HG03432 (cell line): ENCODE measurements around the gene VPS35L.

ENCODE experiments used
- ATAC-seq: cut with Tn5 transposase; IDR thresholded peaks from one replicate; pipeline ENCODE4 v1.9.1; 2021; ENCODE audit warnings: mild to moderate bottlenecking, moderate library complexity; ENCODE audit not compliant: unreplicated experiment

The VPS35L gene

DNA sequence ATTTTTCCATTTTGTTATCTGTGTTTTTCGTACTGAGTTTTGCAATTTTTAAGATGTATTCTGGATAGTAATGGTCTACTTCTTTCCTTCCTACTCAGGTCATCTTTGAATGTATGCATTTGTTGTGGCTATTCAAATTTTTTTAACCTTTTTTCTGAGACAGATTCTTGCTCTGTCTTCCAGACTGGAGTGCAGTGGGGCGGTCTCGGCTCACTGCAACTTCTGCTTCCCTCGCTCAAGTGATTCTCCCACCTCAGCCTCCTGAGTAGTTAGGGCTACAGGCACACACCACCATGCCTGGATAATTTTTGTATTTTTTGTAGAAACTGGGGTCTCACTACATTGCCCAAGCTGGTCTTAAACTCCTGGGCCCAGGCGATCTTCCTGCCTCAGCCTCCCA is 33.6 kb downstream of the VPS35L start:
- no peak for ATAC-seq

GRCh38 chr16:19589771-19590302 is 34.3 kb downstream of the VPS35L start:
- no peak for ATAC-seq

DNA sequence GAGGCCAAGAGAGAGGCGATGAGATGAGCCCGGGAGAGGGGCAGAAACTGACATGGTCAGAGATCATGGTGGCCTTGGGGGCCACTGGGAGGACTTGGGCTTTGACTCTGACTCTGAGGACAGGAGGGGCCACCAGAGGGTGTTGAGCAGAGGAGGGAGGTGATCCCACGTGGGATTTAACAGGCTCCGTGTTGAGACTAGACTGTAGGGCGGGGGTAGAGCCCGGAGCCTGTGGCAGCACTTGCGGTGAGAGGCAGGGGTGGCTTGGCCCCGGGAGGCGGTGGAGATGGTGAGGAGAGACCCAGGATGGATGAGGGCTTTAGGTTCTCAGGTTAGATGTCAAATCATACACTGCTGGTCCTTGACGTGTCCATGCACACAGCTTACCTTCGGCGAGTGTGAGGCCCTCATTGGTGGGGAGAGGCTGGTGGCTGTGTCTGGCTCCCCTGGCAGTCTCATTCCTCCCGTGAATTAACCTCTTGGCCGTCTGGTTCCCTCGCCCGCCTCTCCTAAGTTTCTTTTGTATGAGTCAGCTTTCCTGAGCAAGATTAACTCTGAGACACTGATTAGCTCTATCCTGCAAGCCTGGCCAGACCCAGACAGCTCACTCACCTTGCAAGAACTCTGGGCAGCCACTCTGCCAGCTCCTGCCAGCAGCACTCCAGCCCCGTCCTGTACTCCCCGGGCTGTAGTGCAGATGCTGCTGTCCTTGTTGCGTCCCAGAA is 39.7 kb downstream of the VPS35L start:
- no peak for ATAC-seq

DNA sequence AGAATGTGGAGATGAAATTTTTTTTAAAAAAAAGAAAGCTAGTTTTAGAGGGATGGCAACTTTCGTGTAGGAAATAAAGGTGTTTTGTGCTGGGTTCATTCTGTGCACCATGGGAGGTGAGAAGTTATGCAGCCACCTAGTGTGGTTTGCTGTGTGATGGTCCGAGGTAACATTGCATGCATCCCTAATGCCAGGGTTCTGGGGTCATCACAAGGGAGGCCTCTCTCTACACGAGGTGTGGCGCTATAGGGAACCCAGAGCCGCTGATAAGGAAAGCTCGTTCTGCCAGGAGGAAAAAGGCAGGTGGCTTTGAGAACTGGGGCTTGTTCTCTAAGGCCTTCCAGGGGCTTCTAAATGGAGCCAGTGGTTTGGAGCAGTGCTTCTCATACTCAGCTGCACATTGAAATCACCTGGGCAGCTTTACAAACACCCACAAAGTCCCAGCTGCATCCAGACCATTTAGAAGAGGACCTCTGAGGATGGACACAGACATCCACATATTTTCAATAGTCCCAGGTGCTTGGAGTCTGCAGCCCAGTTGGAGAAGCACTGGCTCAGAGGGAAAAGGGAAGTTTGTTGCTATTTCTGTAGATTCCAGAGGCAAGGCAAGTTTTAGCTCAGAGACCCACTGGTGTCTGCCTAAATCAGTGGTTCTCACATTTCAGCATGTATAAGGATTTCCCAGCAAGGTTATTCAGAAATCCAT is 43.5 kb downstream of the VPS35L start:
- no peak for ATAC-seq

- ATAC-seq: no peak
These were observed 44.6 kb downstream of the VPS35L start for GRCh38 chr16:19599968-19600716.

- no peak for ATAC-seq
These were observed 45.8 kb downstream of the VPS35L start for GRCh38 chr16:19601083-19601976.

DNA sequence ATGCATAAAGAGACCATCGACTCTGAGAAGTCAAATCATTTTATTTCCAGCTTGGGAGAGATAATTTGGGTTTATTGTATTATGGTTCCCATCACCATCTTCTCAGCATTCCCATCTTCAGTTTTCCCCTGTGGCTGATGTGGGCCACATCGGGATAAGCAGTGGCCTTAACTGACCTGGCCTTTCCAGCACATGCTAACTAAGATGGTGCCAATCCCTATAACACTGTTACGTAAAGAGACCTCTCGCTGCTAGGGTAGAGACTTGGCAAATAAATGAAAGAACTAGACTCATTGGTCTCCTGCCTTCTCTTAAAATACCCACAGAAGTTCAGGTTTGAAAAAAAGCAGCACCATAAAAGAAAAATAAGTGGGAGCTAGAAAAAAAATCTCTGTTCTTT is 49.4 kb downstream of the VPS35L start:
- no peak for ATAC-seq

DNA sequence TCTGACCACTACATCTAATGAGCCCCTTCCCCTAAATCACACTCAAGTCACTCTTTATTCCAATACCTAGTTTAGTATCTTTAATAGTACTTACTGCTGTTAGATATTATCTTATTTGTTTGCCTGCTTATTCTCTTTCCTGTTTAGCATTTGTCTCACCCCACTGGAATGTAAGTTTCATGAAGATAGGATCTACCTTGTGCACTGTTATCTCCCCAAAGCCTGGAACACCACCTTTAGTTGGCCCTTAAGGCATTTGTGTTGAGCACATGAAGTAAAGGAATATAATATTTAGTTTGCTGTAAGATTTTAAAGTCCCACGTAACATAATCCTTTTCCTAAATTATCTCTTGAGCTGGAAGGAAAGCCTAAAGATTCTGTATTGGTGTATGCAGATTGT is 50.2 kb downstream of the VPS35L start:
- ATAC-seq: no peak

- ATAC-seq: no peak
These were observed 52.2 kb downstream of the VPS35L start for GRCh38 chr16:19607616-19608280.

DNA sequence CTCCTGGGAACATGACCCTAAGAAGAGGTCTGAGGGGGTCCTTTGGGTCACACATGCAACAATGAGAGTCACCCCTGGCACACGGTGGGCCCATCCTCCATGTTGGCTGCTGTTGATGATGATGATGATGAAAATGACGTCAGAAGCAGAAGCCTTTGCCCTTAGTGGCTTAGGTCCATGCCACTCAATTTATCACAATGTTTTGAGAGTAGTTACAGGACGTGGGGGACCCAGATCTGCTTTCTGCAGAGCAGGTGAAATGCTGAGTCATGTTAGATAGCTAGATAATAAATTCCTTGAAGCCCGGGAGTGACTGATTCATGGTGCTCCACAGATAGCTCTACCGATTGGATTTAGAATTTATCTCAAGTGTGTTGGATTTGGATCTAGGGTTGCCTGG is 53.9 kb downstream of the VPS35L start:
- no peak for ATAC-seq

- no peak for ATAC-seq
These were observed 54.7 kb downstream of the VPS35L start for GRCh38 chr16:19610200-19610599.

DNA sequence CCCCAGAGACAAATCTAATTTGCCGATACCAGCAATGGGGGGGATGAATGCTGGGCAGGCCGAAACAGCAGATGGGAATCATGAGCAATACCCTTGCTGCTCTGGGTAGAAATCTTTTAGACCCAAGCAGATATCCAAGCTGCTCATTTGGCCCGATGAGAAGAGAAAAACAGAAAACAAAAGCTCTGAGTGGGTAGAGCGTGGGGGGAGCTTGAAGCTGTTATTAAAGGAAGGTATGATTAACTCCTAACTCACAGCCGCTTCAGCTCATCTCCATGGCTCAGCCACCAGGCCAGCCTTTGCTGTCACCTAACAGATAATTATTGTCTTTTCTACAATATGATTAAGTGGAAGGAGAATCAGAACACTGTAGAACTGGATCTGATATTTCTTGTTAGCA is 58.3 kb downstream of the VPS35L start:
- ATAC-seq: no peak

DNA sequence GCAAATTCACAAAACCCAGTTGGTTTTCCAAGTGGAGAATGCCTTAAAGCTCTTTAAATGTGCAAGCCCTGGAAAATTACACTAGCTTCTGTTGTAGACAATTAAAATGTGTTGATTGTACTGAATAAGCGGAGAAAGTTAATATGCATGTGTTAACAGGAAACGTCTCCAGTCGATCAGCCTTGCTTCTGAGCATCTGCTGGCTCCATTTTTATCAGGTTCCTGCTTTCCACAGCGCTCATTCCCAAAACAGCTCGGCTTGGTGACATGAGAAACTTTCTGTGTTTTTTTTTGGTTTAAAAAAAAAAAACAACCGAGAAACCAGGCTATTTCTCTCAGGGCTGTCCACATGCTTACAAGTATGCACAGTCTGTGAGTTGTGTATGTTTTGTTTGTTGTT is 60.7 kb downstream of the VPS35L start:
- ATAC-seq: no peak

- no peak for ATAC-seq
These were observed 63.4 kb downstream of the VPS35L start for GRCh38 chr16:19618876-19619275.

GRCh38 chr16:19621445-19621844 is 65.9 kb downstream of the VPS35L start:
- ATAC-seq: no peak

GRCh38 chr16:19625039-19625438 is 69.5 kb downstream of the VPS35L start:
- no peak for ATAC-seq

DNA sequence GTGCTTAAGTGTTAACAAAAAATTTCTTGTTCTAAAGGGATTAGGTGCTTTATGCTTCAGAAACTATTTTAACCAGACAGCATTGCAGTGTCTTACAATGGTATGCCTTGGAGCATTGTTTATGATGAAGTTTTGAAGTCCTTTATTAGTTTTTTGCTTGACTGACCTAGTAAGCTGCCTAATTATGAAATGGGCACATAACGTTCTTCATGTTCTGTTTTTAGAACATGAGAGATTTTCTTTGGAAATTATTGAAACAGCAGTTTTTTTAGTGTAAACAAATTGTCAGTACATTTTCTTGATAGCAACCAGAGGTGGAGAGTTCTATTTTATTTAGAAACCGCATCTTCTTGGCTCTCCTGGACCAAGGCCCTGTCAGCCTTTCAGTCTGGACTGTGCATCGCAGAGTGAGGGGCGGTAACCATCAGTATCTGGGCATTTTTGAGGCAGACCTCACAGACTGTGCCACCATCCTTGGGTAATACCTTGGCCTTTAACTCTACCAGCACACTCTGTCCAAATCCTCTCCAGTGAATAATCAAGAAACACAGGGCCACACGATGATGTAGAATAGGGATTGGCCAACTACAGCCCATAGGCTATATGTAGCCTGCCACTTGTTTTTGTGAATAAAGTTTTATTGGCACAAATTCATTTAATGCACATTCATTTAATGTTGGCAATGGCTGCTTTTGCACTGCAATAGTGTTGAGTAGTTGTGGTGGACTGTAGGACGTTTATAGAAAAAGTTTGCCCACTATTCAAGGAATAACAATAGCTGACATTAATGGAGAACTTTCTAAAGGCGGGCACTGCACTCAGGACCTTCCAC is 81.1 kb downstream of the VPS35L start:
- no peak for ATAC-seq

DNA sequence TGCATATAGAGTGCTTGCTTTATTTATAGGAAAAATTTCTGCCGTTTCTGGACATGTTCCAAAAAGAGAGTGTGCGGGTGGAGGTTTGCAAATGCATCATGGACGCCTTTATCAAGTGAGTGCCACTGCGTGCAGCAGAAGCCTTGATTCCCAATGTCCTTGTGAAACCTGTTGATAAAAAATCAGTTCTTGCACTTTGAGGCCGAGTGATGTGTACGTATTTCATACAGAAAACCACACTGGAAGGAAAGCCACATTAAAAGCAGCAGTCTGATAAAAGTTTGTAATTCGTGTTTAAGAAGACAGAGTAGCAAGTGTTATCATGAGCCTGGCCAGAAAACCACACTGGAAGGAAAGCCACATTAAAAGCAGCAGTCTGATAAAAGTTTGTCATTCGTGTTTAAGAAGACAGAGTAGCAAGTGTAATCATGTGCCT is 84.5 kb downstream of the VPS35L start:
- no peak for ATAC-seq

DNA sequence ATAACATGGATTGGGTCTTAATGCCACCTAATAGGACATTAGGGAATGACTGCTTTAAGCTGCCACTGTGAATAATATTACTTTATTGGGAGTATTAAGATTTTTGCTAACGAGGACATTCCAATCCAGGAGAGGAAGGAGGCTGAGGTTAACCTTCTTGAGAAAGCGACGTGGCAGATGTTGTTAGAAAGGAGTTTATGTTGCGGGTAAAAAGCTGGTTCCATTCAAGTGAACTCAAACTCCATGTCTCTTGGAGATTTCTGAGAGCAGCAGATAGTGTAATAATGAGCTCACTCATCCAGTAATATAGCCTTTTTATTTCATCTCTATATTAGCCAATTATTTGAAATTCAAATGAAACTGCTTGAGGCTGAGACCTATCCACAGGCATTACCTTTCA is 87.0 kb downstream of the VPS35L start:
- ATAC-seq: no peak
